ENCODE results near the gene SLC35C1.

The SLC35C1 gene

DNA sequence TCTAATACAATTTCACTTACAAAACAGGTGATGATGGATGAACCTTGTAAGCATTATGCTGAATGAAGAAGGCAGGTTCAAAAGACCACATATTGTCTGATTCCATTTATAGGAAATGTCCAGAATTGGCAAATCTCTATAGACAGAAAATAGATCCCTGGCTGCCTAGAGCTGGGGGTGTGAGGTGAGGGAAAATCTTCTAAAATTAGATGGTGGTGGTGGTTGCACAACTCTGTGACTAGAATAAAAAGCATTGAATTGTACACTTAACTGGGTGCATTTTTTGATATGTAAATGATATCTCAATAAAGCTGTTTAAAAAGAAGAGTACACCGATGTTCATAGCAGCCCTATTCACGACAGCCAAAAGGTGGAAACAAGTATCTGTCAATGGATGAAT is 25.6 kb downstream of the SLC35C1 start:
- no peaks in the 10 kb centered on the region for H4K20me1 ChIP-seq (ENCODE audit: control insufficient read depth, insufficient read depth, low read depth, low read length)
- no peak for TF ChIP-seq EZH2phosphoT487 (IDR thresholded peaks at IDR 0.05; ENCODE audit: borderline replicate concordance, low read length)
- TF ChIP-seq, protein P1, sequence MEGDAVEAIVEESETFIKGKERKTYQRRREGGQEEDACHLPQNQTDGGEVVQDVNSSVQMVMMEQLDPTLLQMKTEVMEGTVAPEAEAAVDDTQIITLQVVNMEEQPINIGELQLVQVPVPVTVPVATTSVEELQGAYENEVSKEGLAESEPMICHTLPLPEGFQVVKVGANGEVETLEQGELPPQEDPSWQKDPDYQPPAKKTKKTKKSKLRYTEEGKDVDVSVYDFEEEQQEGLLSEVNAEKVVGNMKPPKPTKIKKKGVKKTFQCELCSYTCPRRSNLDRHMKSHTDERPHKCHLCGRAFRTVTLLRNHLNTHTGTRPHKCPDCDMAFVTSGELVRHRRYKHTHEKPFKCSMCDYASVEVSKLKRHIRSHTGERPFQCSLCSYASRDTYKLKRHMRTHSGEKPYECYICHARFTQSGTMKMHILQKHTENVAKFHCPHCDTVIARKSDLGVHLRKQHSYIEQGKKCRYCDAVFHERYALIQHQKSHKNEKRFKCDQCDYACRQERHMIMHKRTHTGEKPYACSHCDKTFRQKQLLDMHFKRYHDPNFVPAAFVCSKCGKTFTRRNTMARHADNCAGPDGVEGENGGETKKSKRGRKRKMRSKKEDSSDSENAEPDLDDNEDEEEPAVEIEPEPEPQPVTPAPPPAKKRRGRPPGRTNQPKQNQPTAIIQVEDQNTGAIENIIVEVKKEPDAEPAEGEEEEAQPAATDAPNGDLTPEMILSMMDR (IDR thresholded peaks at IDR 0.05; ENCODE audit: low read depth, low read length, poor library complexity, severe bottlenecking) = no peak
- H3K9me2 ChIP-seq (replicated peaks; ENCODE audit: control insufficient read depth, low read length) = no peaks in the 10 kb centered on the region
- no peaks in the 10 kb centered on the region for H3K9me3 ChIP-seq (ENCODE audit: control insufficient read depth, insufficient read depth, low read length)
- H3F3A ChIP-seq (ENCODE audit: control insufficient read depth, insufficient read depth) = no peaks in the 10 kb centered on the region
- H3K4me2 ChIP-seq (ENCODE audit: low read length) = no peak overlapping the region
- no peaks in the 10 kb centered on the region for H3K36me3 ChIP-seq (ENCODE audit: control insufficient read depth, low read length)
- peaks cover 46% of the 10 kb centered on the region for H3K27me3 ChIP-seq (ENCODE audit: control insufficient read depth, low read length)
- no peak overlapping the region for H3K27ac ChIP-seq (ENCODE audit: low read depth, low read length)
- H3K4me3 ChIP-seq (ENCODE audit: low read length) = no peak overlapping the region
- no peaks in the 10 kb centered on the region for H3K79me2 ChIP-seq (ENCODE audit: control insufficient read depth, low read length)
- no peaks in the 10 kb centered on the region for H3K4me1 ChIP-seq (ENCODE audit: control insufficient read depth, low read length)

DNA sequence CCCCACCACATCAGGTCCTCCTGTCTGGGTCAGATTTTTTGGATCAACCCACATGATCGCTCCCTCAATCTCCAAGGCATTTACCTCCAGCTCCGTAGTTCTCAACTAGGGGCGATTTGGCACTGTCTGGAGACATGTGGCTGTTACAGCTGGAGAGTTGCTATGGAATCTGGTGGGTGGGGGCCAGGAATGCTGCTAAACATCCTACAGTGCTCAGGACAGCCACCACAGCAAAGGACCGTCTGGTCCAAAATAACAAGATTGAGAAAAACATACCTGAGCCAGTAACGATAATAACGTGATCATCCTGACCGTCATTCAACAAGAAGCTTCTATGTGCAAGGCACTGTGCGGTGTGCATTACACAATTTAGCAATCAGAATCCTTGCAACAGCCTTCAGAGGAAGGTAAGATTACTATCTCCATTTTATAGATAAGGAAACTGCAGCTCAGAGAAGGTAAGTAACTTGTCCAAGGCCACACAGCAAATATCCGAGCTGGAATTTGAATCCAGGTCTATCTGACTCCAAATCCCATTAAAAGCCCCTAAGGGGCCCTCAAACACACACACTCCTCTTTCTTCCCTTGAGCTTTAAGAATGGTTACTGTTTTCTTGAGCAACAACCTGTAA is 28.0 kb downstream of the SLC35C1 start:
- Histone ChIP-seq H3K4me1 (ENCODE audit: control insufficient read depth, low read length) (no peaks in the 10 kb centered on the region; the same call in 1 of the 2 replicates), H3K79me2 (ENCODE audit: control insufficient read depth, low read length) (no peaks in the 10 kb centered on the region), H3K9me3 (ENCODE audit: control insufficient read depth, insufficient read depth, low read length) (no peaks in the 10 kb centered on the region), H4K20me1 (ENCODE audit: control insufficient read depth, insufficient read depth, low read depth, low read length) (no peaks in the 10 kb centered on the region), H3K9me2 (replicated peaks; ENCODE audit: control insufficient read depth, low read length) (no peaks in the 10 kb centered on the region), H3K36me3 (ENCODE audit: control insufficient read depth, low read length) (no peaks in the 10 kb centered on the region), H3K27ac (ENCODE audit: low read depth, low read length) (no peak overlapping the region), H3K4me3 (ENCODE audit: low read length) (no peak overlapping the region), H3F3A (ENCODE audit: control insufficient read depth, insufficient read depth) (no peaks in the 10 kb centered on the region), H3K27me3 (ENCODE audit: control insufficient read depth, low read length) (peaks cover 31% of the 10 kb centered on the region), H3K4me2 (ENCODE audit: low read length) (no peak overlapping the region)
- TF ChIP-seq, protein P1 (IDR thresholded peaks at IDR 0.05; ENCODE audit: low read depth, low read length, poor library complexity, severe bottlenecking) = no peak
- no peak for TF ChIP-seq EZH2phosphoT487 (IDR thresholded peaks at IDR 0.05; ENCODE audit: borderline replicate concordance, low read length)

DNA sequence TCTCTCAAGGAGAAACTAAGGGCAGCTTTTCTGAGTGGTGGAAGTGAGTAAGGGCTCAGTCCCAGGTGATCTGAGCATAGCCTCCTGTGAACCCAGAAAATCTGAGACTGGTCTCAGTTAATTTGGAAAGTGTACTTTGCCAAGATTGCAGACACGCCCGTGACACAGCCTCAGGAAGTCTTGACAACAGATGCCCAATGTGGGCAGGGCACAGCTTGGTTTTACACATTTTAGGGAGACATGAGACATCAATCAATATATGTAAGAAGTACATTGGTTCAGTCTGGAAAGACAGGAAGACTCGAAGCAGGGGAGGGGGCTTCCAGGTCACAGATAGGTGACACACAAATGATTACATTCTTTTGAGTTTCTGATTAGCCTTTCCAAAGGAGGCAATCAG is 28.8 kb downstream of the SLC35C1 start:
- Histone ChIP-seq H3K27ac (ENCODE audit: low read depth, low read length) (no peak overlapping the region), H3K36me3 (ENCODE audit: control insufficient read depth, low read length) (no peaks in the 10 kb centered on the region), H3K4me1 (ENCODE audit: control insufficient read depth, low read length) (no peaks in the 10 kb centered on the region; the same call in 1 of the 2 replicates), H3K79me2 (ENCODE audit: control insufficient read depth, low read length) (no peaks in the 10 kb centered on the region), H3K27me3 (ENCODE audit: control insufficient read depth, low read length) (peaks cover 25% of the 10 kb centered on the region), H3F3A (ENCODE audit: control insufficient read depth, insufficient read depth) (no peaks in the 10 kb centered on the region), H3K4me3 (ENCODE audit: low read length) (no peak overlapping the region), H4K20me1 (ENCODE audit: control insufficient read depth, insufficient read depth, low read depth, low read length) (no peaks in the 10 kb centered on the region), H3K9me3 (ENCODE audit: control insufficient read depth, insufficient read depth, low read length) (no peaks in the 10 kb centered on the region), H3K9me2 (replicated peaks; ENCODE audit: control insufficient read depth, low read length) (no peaks in the 10 kb centered on the region), H3K4me2 (ENCODE audit: low read length) (no peak overlapping the region)
- no peak for TF ChIP-seq EZH2phosphoT487 (IDR thresholded peaks at IDR 0.05; ENCODE audit: borderline replicate concordance, low read length)
- TF ChIP-seq, protein P1 (IDR thresholded peaks at IDR 0.05; ENCODE audit: low read depth, low read length, poor library complexity, severe bottlenecking) = no peak

Measured in DOHH2 (cell line).